ENCODE measurements around the gene NAALADL2. TPM values are rescaled to one million over a fixed set of nuclear protein-coding genes. Genes with fewer than 3 reads are reported as not detected.

The NAALADL2 gene
- polyA plus RNA-seq, 2 donors = 0.26 to 0.54 TPM

DNA sequence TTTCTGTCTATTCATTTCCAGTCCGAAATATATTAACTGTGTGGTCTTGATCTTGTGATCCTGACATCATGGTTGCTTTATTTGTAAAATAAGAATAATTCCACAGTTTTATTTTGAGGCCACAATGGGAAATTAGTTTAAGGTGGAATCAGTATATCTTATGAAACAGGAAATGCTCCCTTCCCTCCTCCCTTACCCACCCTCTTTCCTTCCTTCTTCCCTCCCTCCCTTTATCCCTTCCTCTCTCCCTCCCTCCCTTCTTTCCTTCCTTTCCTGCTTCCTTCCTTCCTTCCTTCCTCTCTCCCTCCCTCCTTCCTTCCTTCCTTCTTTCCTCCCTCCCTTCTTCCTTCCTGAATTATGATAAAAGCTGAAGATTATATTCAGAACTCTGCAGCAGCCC is 452.3 kb downstream of the NAALADL2 start:
- Histone ChIP-seq H3K36me3 (ENCODE audit: control insufficient read depth in 2 of 2, insufficient read depth in 2 of 2, low read length in 1 of 2) (no peaks in the 10 kb centered on the region), H3K27ac (ENCODE audit: low read depth in 2 of 2, low read length in 1 of 2) (no peak overlapping the region), H3K4me3 (ENCODE audit: low read depth in 1 of 2, low read length in 2 of 2) (no peak overlapping the region), H3K4me1 (ENCODE audit: control insufficient read depth in 2 of 2, insufficient read depth in 2 of 2, low read length in 1 of 2) (no peaks in the 10 kb centered on the region), H3K27me3 (ENCODE audit: control insufficient read depth in 1 of 2, insufficient read depth in 2 of 2, low read length in 2 of 2) (no peaks in the 10 kb centered on the region), H3K9me3 (ENCODE audit: control insufficient read depth in 2 of 2, insufficient read depth in 1 of 2, low read depth in 1 of 2, low read length in 1 of 2) (no peaks in the 10 kb centered on the region)
- 92 to 95% methylated on average over 1 of the region's 1 CpG for whole genome bisulfite sequencing, 2 donors

DNA sequence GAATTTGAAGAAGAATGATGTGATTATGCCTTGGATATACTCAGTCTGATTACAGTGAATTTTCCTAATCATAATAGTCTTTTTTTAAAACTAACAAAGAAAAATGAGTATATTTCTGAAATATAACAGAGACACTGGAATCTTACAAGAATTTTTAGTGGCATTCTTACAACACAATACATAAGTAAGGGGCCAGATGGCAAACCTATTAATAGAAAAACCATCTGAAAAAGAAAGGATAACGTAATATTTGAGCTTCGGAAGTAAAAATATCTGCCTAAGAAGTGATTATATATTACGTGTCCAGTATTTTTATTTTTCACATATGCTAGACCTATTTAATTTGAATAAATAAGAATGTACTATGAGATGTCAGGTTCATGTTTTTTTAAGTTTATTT is 452.8 kb downstream of the NAALADL2 start:
- Histone ChIP-seq H3K27ac (ENCODE audit: low read depth in 2 of 2, low read length in 1 of 2) (no peak overlapping the region), H3K4me3 (ENCODE audit: low read depth in 1 of 2, low read length in 2 of 2) (no peak overlapping the region), H3K27me3 (ENCODE audit: control insufficient read depth in 1 of 2, insufficient read depth in 2 of 2, low read length in 2 of 2) (no peaks in the 10 kb centered on the region), H3K9me3 (ENCODE audit: control insufficient read depth in 2 of 2, insufficient read depth in 1 of 2, low read depth in 1 of 2, low read length in 1 of 2) (no peaks in the 10 kb centered on the region), H3K4me1 (ENCODE audit: control insufficient read depth in 2 of 2, insufficient read depth in 2 of 2, low read length in 1 of 2) (no peaks in the 10 kb centered on the region), H3K36me3 (ENCODE audit: control insufficient read depth in 2 of 2, insufficient read depth in 2 of 2, low read length in 1 of 2) (no peaks in the 10 kb centered on the region)
- 74 to 78% methylated on average over 3 of the region's 3 CpGs for WGBS, 2 donors

DNA sequence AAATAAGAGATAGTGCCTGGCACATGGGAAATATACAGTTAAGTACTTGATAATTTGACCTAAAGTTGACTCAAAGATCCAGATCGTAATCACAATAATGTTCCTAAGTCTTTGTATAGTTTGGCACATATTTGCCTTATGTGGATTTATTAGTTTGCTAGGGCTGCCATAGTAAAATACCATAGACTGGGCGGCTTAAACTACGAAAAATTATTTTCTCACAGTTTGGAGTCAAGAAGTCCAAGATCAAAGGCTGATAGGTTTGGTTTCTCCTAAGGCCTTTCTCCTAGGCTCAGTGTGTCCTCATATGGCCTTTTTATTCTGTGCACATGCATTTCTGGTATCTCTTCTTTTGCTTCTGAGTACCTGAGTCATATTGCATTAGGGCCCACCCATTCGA is 453.7 kb downstream of the NAALADL2 start:
- Histone ChIP-seq H3K9me3 (ENCODE audit: control insufficient read depth in 2 of 2, insufficient read depth in 1 of 2, low read depth in 1 of 2, low read length in 1 of 2) (no peaks in the 10 kb centered on the region), H3K4me3 (ENCODE audit: low read depth in 1 of 2, low read length in 2 of 2) (no peak overlapping the region), H3K36me3 (ENCODE audit: control insufficient read depth in 2 of 2, insufficient read depth in 2 of 2, low read length in 1 of 2) (no peaks in the 10 kb centered on the region), H3K27ac (ENCODE audit: low read depth in 2 of 2, low read length in 1 of 2) (no peak overlapping the region), H3K27me3 (ENCODE audit: control insufficient read depth in 1 of 2, insufficient read depth in 2 of 2, low read length in 2 of 2) (no peaks in the 10 kb centered on the region), H3K4me1 (ENCODE audit: control insufficient read depth in 2 of 2, insufficient read depth in 2 of 2, low read length in 1 of 2) (no peaks in the 10 kb centered on the region)
- 81 to 88% methylated on average over 4 of the region's 4 CpGs for WGBS, 2 donors

DNA sequence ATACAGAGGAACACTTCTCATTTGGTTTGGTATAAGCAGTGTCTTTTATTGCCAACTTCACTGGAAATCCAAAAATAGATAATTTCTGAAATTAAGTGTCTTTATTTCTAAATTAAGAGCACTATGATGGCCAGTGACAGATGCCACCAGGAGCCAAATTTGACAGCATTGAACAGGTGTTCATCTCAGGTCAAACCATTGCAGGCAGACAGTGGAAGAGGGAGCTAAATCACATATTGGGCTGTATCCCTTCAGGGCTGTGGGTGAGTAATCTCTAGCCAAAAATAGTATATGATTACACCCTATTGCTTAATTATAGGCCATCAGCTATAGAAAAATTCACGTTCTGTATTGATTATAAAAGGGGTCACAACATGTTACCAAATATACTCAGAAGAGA is 457.7 kb downstream of the NAALADL2 start:
- H3K4me3 ChIP-seq (ENCODE audit: low read depth in 1 of 2, low read length in 2 of 2) = no peak overlapping the region
- no peaks in the 10 kb centered on the region for H3K4me1 ChIP-seq (ENCODE audit: control insufficient read depth in 2 of 2, insufficient read depth in 2 of 2, low read length in 1 of 2)
- no peaks in the 10 kb centered on the region for H3K27me3 ChIP-seq (ENCODE audit: control insufficient read depth in 1 of 2, insufficient read depth in 2 of 2, low read length in 2 of 2)
- H3K36me3 ChIP-seq (ENCODE audit: control insufficient read depth in 2 of 2, insufficient read depth in 2 of 2, low read length in 1 of 2) = no peaks in the 10 kb centered on the region
- no peaks in the 10 kb centered on the region for H3K9me3 ChIP-seq (ENCODE audit: control insufficient read depth in 2 of 2, insufficient read depth in 1 of 2, low read depth in 1 of 2, low read length in 1 of 2)
- 56 to 62% methylated on average over 1 of the region's 1 CpG for WGBS, 2 donors
- no peak overlapping the region for H3K27ac ChIP-seq (ENCODE audit: low read depth in 2 of 2, low read length in 1 of 2)

DNA sequence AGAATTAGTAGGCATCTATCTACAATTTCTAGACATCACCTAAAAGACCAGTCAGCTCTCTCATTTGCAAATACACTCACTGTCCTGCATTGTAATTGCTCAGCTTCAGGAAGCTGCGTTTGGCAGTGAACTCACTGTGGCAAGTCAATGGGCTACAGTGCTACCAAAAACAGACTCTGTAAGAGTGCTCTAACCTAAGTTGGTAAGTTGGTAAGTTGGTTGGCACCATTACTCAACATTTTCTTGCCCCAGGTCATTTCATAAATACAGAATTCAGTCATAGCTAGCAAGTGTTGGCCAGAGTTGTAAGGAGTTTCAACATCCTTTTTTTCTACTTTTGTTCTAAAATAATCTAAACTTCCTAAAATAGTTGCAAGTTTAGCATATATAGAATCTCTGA is 466.3 kb downstream of the NAALADL2 start:
- Histone ChIP-seq H3K4me3 (ENCODE audit: low read depth in 1 of 2, low read length in 2 of 2) (no peak overlapping the region), H3K36me3 (ENCODE audit: control insufficient read depth in 2 of 2, insufficient read depth in 2 of 2, low read length in 1 of 2) (no peaks in the 10 kb centered on the region)
- 60 to 69% methylated on average over 1 of the region's 1 CpG for WGBS, 2 donors

DNA sequence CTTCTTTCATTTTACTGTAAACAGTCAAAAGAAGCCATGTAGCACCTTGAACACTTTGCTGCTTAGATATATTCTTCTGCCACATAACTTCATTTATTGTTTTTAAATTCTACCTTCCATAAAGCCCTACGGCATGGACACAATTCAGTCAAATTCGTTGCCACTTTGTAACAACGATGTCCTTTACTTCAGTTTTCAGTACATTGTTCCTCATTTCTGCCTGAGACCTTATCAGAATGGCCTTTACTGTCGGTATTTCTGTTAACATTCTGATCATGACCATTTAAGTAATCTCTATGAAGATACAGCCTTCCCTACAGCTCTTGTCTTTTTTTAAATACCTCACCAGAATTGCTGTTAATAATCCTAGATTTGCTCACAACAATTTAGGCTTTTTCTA is 466.9 kb downstream of the NAALADL2 start:
- no peak overlapping the region for H3K27ac ChIP-seq (ENCODE audit: low read depth in 2 of 2, low read length in 1 of 2)
- WGBS, 2 donors = 88 to 93% methylated on average over 4 of the region's 4 CpGs
- no peaks in the 10 kb centered on the region for H3K4me1 ChIP-seq (ENCODE audit: control insufficient read depth in 2 of 2, insufficient read depth in 2 of 2, low read length in 1 of 2)
- H3K27me3 ChIP-seq (ENCODE audit: control insufficient read depth in 1 of 2, insufficient read depth in 2 of 2, low read length in 2 of 2) = no peaks in the 10 kb centered on the region
- no peak overlapping the region for H3K4me3 ChIP-seq (ENCODE audit: low read depth in 1 of 2, low read length in 2 of 2)
- H3K9me3 ChIP-seq (ENCODE audit: control insufficient read depth in 2 of 2, insufficient read depth in 1 of 2, low read depth in 1 of 2, low read length in 1 of 2) = no peaks in the 10 kb centered on the region
- H3K36me3 ChIP-seq (ENCODE audit: control insufficient read depth in 2 of 2, insufficient read depth in 2 of 2, low read length in 1 of 2) = no peaks in the 10 kb centered on the region

More for the DNA sequence above, 466.3 kb downstream of the NAALADL2 start:
- Histone ChIP-seq H3K27me3 (ENCODE audit: control insufficient read depth in 1 of 2, insufficient read depth in 2 of 2, low read length in 2 of 2) (no peaks in the 10 kb centered on the region), H3K4me1 (ENCODE audit: control insufficient read depth in 2 of 2, insufficient read depth in 2 of 2, low read length in 1 of 2) (no peaks in the 10 kb centered on the region), H3K9me3 (ENCODE audit: control insufficient read depth in 2 of 2, insufficient read depth in 1 of 2, low read depth in 1 of 2, low read length in 1 of 2) (no peaks in the 10 kb centered on the region), H3K27ac (ENCODE audit: low read depth in 2 of 2, low read length in 1 of 2) (no peak overlapping the region)

DNA sequence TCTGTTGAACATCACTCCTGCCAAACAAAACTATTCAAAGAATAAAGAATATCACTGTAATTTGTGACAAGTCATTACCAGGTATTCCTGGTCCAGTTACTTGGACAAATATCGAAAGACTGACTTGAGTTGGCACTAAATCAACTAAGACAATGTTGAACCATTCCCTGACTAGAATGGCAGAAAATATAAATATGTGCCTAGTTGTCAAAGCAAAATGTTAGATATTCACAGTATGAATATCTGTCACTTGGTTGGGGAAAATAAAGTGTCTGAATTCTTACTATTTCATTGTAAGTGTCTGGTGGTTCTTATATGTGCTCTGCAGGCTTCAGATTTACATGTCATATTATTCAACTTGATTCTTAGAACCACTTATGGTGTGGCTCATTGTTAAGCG is 470.2 kb downstream of the NAALADL2 start:
- Histone ChIP-seq H3K36me3 (ENCODE audit: control insufficient read depth in 2 of 2, insufficient read depth in 2 of 2, low read length in 1 of 2) (no peaks in the 10 kb centered on the region), H3K4me1 (ENCODE audit: control insufficient read depth in 2 of 2, insufficient read depth in 2 of 2, low read length in 1 of 2) (no peaks in the 10 kb centered on the region), H3K9me3 (ENCODE audit: control insufficient read depth in 2 of 2, insufficient read depth in 1 of 2, low read depth in 1 of 2, low read length in 1 of 2) (no peaks in the 10 kb centered on the region), H3K27me3 (ENCODE audit: control insufficient read depth in 1 of 2, insufficient read depth in 2 of 2, low read length in 2 of 2) (no peaks in the 10 kb centered on the region), H3K4me3 (ENCODE audit: low read depth in 1 of 2, low read length in 2 of 2) (no peak overlapping the region), H3K27ac (ENCODE audit: low read depth in 2 of 2, low read length in 1 of 2) (no peak overlapping the region)
- WGBS, 2 donors = 81 to 84% methylated on average over 2 of the region's 2 CpGs

DNA sequence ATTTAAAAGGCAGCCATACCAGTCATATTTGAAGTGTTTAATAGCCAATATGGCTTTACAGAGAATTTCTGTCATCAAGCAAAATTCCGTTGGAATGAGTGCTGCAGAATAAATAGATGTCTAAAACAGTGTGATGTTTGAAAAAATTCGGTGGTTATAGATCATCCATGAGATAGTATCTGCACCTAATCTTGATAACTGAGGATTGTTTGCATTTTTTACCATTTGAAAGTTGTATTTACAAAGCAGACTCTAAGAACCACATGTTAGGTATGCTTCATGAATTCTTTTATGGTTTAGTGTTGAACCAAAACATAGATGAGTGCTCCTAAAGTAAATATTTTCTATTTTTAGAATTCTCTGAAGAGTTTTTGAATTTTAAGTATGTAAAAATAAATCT is 476.1 kb downstream of the NAALADL2 start:
- H3K9me3 ChIP-seq (ENCODE audit: control insufficient read depth in 2 of 2, insufficient read depth in 1 of 2, low read depth in 1 of 2, low read length in 1 of 2) = no peaks in the 10 kb centered on the region
- no peak overlapping the region for H3K27ac ChIP-seq (ENCODE audit: low read depth in 2 of 2, low read length in 1 of 2)
- no peaks in the 10 kb centered on the region for H3K4me1 ChIP-seq (ENCODE audit: control insufficient read depth in 2 of 2, insufficient read depth in 2 of 2, low read length in 1 of 2)
- H3K27me3 ChIP-seq (ENCODE audit: control insufficient read depth in 1 of 2, insufficient read depth in 2 of 2, low read length in 2 of 2) = no peaks in the 10 kb centered on the region
- H3K4me3 ChIP-seq (ENCODE audit: low read depth in 1 of 2, low read length in 2 of 2) = no peak overlapping the region
- WGBS, 2 donors = 45 to 52% methylated on average over 2 of the region's 2 CpGs
- no peaks in the 10 kb centered on the region for H3K36me3 ChIP-seq (ENCODE audit: control insufficient read depth in 2 of 2, insufficient read depth in 2 of 2, low read length in 1 of 2)

DNA sequence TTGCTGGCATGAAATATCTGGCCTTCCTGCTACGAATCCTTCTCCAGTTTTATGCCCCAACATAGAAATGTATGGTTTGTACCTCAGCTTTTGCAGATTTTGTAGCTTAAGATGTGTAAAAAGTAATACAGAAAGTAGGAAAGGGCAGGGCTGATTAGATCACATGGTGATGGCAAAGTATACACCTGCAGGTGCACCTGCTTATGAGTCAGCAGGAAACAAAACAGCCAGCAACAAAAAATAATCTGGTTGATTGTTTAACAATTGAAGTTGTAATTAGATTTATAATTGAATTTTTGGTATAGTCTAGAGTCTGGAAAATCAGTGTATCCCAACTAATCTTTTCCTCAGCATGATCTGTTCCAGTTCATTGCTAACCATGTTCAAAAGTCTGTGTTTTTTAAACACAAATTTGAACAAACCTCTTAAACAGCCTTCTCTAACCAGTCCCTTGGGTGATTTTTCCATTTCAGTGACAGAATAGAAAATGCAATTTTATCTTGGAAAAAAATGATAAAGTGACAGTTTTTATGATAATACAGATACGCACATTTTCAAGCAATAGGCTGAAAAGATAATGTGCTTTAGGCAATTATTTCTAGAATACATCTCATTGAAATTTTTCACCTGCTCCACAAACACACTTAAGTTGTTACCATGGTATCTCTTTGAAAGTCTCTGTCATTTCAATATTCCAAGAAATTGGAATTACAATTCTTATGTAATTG is 477.4 kb downstream of the NAALADL2 start:
- Histone ChIP-seq H3K36me3 (ENCODE audit: control insufficient read depth in 2 of 2, insufficient read depth in 2 of 2, low read length in 1 of 2) (no peaks in the 10 kb centered on the region), H3K9me3 (ENCODE audit: control insufficient read depth in 2 of 2, insufficient read depth in 1 of 2, low read depth in 1 of 2, low read length in 1 of 2) (no peaks in the 10 kb centered on the region), H3K27me3 (ENCODE audit: control insufficient read depth in 1 of 2, insufficient read depth in 2 of 2, low read length in 2 of 2) (no peaks in the 10 kb centered on the region), H3K4me1 (ENCODE audit: control insufficient read depth in 2 of 2, insufficient read depth in 2 of 2, low read length in 1 of 2) (no peaks in the 10 kb centered on the region), H3K27ac (ENCODE audit: low read depth in 2 of 2, low read length in 1 of 2) (no peak overlapping the region), H3K4me3 (ENCODE audit: low read depth in 1 of 2, low read length in 2 of 2) (no peak overlapping the region)
- WGBS, 2 donors = 78 to 85% methylated on average over 2 of the region's 2 CpGs

DNA sequence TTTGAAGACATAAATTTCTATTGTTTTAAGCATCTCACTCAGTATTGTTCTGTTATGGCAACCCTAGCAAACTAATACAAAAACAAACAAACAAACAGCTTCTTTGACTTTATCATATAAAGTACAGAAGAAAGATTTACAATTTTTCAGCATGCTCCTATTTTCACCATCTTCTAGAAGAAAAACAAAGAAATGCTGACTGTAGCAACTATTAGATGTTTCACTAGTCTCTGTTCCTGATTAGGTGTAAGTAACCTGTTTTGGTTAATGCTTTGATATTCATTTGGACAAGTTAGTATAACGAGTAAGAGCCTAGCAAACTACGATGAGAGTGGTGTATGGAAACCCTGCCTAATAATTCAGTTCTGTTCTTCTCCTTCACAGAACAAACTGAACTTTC is 478.5 kb downstream of the NAALADL2 start:
- no peaks in the 10 kb centered on the region for H3K9me3 ChIP-seq (ENCODE audit: control insufficient read depth in 2 of 2, insufficient read depth in 1 of 2, low read depth in 1 of 2, low read length in 1 of 2)
- no peaks in the 10 kb centered on the region for H3K27me3 ChIP-seq (ENCODE audit: control insufficient read depth in 1 of 2, insufficient read depth in 2 of 2, low read length in 2 of 2)
- H3K4me1 ChIP-seq (ENCODE audit: control insufficient read depth in 2 of 2, insufficient read depth in 2 of 2, low read length in 1 of 2) = no peaks in the 10 kb centered on the region
- WGBS, 2 donors = 80 to 83% methylated on average over 2 of the region's 2 CpGs
- no peak overlapping the region for H3K4me3 ChIP-seq (ENCODE audit: low read depth in 1 of 2, low read length in 2 of 2)
- H3K36me3 ChIP-seq (ENCODE audit: control insufficient read depth in 2 of 2, insufficient read depth in 2 of 2, low read length in 1 of 2) = no peaks in the 10 kb centered on the region
- no peak overlapping the region for H3K27ac ChIP-seq (ENCODE audit: low read depth in 2 of 2, low read length in 1 of 2)

All from esophagus (tissue), 2 donors.